ENCODE data around the gene SDC4. TPM values are rescaled to one million over a fixed set of nuclear protein-coding genes. Genes with fewer than 3 reads are reported as not detected.

Gene SDC4
- total and polyA plus RNA-seq, 4 donors = 54.4 to 147 (median 83.6) TPM

- no peak for TF ChIP-seq HNF4A (conservative IDR thresholded peaks at IDR 0.05)
- no peak for TF ChIP-seq JUND (IDR thresholded peaks at IDR 0.05)
- no peak for TF ChIP-seq FOXA2 (IDR thresholded peaks at IDR 0.05)
- TF ChIP-seq CTCF (IDR thresholded peaks at IDR 0.05; ENCODE audit: low read depth, low read length, missing input control) = no peak
- no peak for TF ChIP-seq ZBTB33 (IDR thresholded peaks at IDR 0.05)
- TF ChIP-seq ATF3 (IDR thresholded peaks at IDR 0.05) = no peak
- TF ChIP-seq GABPA (IDR thresholded peaks at IDR 0.05 in 1 of 2, conservative IDR thresholded peaks at IDR 0.05 in 1 of 2) = no peak
- no peak for TF ChIP-seq SP1 (IDR thresholded peaks at IDR 0.05)
- TF ChIP-seq MAX (IDR thresholded peaks at IDR 0.05) = no peak
- no peak for TF ChIP-seq NR2F2 (IDR thresholded peaks at IDR 0.05)
- TF ChIP-seq FOXA1 (IDR thresholded peaks at IDR 0.05) = no peak
- no peak for TF ChIP-seq RXRA (IDR thresholded peaks at IDR 0.05)
- no peak for TF ChIP-seq YY1 (IDR thresholded peaks at IDR 0.05)
- TF ChIP-seq TAF1 (conservative IDR thresholded peaks at IDR 0.05) = no peak
- TF ChIP-seq EGR1 (IDR thresholded peaks at IDR 0.05; ENCODE audit: low read depth in 2 of 2) = no peak
- TF ChIP-seq RAD21 (IDR thresholded peaks at IDR 0.05) = no peak
- TF ChIP-seq REST (IDR thresholded peaks at IDR 0.05) = no peak
- H3K9me3 ChIP-seq (ENCODE audit: control insufficient read depth in 4 of 4, low read length in 3 of 4) = no peaks in the 10 kb centered on the region
- peaks cover 0 to 24% (median 22%) of the 10 kb centered on the region in 4 donors for H3K36me3 ChIP-seq (ENCODE audit: control insufficient read depth in 4 of 4, insufficient read depth in 3 of 4, low read depth in 1 of 4, low read length in 3 of 4)
- no peaks in the 10 kb centered on the region for H3K27me3 ChIP-seq (ENCODE audit: control insufficient read depth in 4 of 4, insufficient read depth in 4 of 4, low read length in 3 of 4)
- no peak overlapping the region for H3K9ac ChIP-seq (ENCODE audit: low read depth in 1 of 2, low read length in 2 of 2)
- H3K4me1 ChIP-seq (ENCODE audit: control insufficient read depth in 4 of 4, insufficient read depth in 4 of 4, low read length in 3 of 4) = peaks cover 0 to 22% (median 12%) of the 10 kb centered on the region in 4 donors
- H3K27ac ChIP-seq (ENCODE audit: low read depth in 1 of 2, low read length in 2 of 2) = no peak overlapping the region
- DNase-seq (ENCODE audit: low spot score) = no peak
- H3K4me3 ChIP-seq (ENCODE audit: low read depth in 1 of 3, low read length in 3 of 3) = no peak overlapping the region
These were observed 18.9 kb upstream of the SDC4 start for GRCh38 chr20:45367126-45367525.

- H3K27ac ChIP-seq (ENCODE audit: low read depth in 1 of 2, low read length in 2 of 2) = no peak overlapping the region
- H3K36me3 ChIP-seq (ENCODE audit: control insufficient read depth in 4 of 4, insufficient read depth in 3 of 4, low read depth in 1 of 4, low read length in 3 of 4) = peaks cover 0 to 24% (median 22%) of the 10 kb centered on the region in 4 donors
- DNase-seq (ENCODE audit: low spot score) = no peak
- no peaks in the 10 kb centered on the region for H3K9me3 ChIP-seq (ENCODE audit: control insufficient read depth in 4 of 4, low read length in 3 of 4)
- H3K27me3 ChIP-seq (ENCODE audit: control insufficient read depth in 4 of 4, insufficient read depth in 4 of 4, low read length in 3 of 4) = no peaks in the 10 kb centered on the region
- WGBS = 90% methylated on average over 11 of the region's 11 CpGs
- H3K4me1 ChIP-seq (ENCODE audit: control insufficient read depth in 4 of 4, insufficient read depth in 4 of 4, low read length in 3 of 4) = peaks cover 0 to 27% (median 17%) of the 10 kb centered on the region in 4 donors
- H3K9ac ChIP-seq (ENCODE audit: low read depth in 1 of 2, low read length in 2 of 2) = no peak overlapping the region
- H3K4me3 ChIP-seq (ENCODE audit: low read depth in 1 of 3, low read length in 3 of 3) = no peak overlapping the region
- TF ChIP-seq SP1 (IDR thresholded peaks at IDR 0.05) (no peak), RAD21 (IDR thresholded peaks at IDR 0.05) (no peak), REST (IDR thresholded peaks at IDR 0.05) (no peak), MAX (IDR thresholded peaks at IDR 0.05) (no peak), NR2F2 (IDR thresholded peaks at IDR 0.05) (no peak), ZBTB33 (IDR thresholded peaks at IDR 0.05) (no peak), FOXA1 (IDR thresholded peaks at IDR 0.05) (no peak), ATF3 (IDR thresholded peaks at IDR 0.05) (no peak), HNF4G (IDR thresholded peaks at IDR 0.05) (no peak), EGR1 (IDR thresholded peaks at IDR 0.05; ENCODE audit: low read depth in 2 of 2) (no peak)
These were observed 18.4 kb upstream of the SDC4 start for GRCh38 chr20:45366631-45367030.
